MG63 (cell line): ENCODE data around the gene PFKFB3. TPM values are rescaled to one million over a fixed set of nuclear protein-coding genes. Genes with fewer than 3 reads are reported as not detected.
"Not testable (repeated sequence)": the region's sequence is repeated elsewhere in the genome, so short reads cannot be mapped to it uniquely, and the experiment has no call there.

ENCODE experiments used
- DNase-seq: peaks from one replicate; pipeline ENCODE4 v3.0.0-alpha.2; 2020
- H3K27me3 ChIP-seq: fragments of 250-450 bp; sonication (Bioruptor Pico); 2 replicates; pipeline ENCODE4 v1.5.1; 2020; ENCODE audit warnings: mild to moderate bottlenecking, moderate library complexity
- H3K36me3 ChIP-seq: fragments of 250-450 bp; sonication (Bioruptor Pico); 2 replicates; pipeline ENCODE4 v1.5.1; 2020; ENCODE audit warnings: mild to moderate bottlenecking, moderate library complexity
- H3K4me3 ChIP-seq: fragments of 250-450 bp; sonication (Bioruptor Pico); 2 replicates; pipeline ENCODE4 v1.5.1; 2020; ENCODE audit warnings: mild to moderate bottlenecking, moderate library complexity
- H3K9me3 ChIP-seq: fragments of 250-450 bp; sonication (Bioruptor Pico); 2 replicates; pipeline ENCODE4 v1.5.1; 2020; ENCODE audit warnings: mild to moderate bottlenecking, moderate library complexity
- total RNA-seq: library from RNA; depleted of rRNA; stranded (reverse); fragments of >200 nt; shearing (Covaris generic); gene quantifications from 2 replicates; pipeline ENCODE4 v1.2.3, GENCODE V29; 2014; ENCODE audit warnings: low replicate concordance; rRNA removed

The PFKFB3 gene
- 3.4 and 7.8 TPM in 2 replicates for total RNA-seq

DNA sequence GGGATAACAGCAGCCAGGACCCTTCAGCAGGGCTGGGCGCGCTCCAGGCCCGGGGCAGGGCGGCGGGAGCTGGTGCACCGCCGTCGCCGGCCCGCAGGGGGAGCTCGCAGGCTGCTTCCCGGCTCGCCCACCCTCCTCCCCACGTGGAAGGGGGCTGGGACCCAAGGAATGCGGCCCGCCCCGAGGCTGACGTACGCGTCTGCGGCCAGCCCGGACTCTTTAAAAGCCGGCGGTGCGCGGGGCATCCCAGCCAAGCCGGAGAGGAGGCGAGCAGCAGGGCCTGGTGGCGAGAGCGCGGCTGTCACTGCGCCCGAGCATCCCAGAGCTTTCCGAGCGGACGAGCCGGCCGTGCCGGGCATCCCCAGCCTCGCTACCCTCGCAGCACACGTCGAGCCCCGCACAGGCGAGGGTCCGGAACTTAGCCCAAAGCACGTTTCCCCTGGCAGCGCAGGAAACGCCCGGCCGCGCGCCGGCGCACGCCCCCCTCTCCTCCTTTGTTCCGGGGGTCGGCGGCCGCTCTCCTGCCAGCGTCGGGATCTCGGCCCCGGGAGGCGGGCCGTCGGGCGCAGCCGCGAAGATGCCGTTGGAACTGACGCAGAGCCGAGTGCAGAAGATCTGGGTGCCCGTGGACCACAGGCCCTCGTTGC lies at the start of gene PFKFB3:
Gene PFKFB3 (plus strand): TSS at position 249 of the 647 bp plus-strand sequence. CDS start 329 bp downstream, at position 578.
- no peaks in the 10 kb centered on the region for H3K9me3 ChIP-seq
- peak; percentile 92 for DNase-seq
- H3K4me3 ChIP-seq = peak within 1 kb of the TSS; percentile 71
- no peaks in the 10 kb centered on the region for H3K36me3 ChIP-seq
- no peaks in the 10 kb centered on the region for H3K27me3 ChIP-seq

DNA sequence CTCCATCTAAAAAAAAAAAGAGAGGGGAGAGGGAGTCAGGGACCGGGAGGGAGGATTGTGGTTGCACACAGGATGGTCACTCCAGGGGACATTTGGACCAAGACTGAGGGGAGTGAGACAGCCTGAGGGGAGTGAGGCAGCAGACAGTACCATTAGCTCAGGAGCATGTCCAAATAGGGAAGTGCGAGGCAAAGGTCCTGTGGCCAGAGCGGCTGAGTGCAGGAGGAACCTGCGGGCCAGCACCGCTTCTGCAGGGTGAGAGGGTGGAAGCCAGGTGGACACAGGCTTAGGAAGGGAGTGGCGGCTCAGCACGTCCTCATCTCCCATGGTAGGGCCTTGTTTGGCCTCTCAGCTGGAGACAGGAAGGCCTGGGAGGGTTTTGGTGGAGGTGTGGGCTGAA lies 48.9 kb upstream of the PFKFB3 start:
- Histone ChIP-seq H3K27me3 (no peaks in the 10 kb centered on the region), H3K4me3 (no peak overlapping the region), H3K36me3 (no peaks in the 10 kb centered on the region; the same call in none of the 2 replicates), H3K9me3 (no peaks in the 10 kb centered on the region)
- DNase-seq = no peak

DNA sequence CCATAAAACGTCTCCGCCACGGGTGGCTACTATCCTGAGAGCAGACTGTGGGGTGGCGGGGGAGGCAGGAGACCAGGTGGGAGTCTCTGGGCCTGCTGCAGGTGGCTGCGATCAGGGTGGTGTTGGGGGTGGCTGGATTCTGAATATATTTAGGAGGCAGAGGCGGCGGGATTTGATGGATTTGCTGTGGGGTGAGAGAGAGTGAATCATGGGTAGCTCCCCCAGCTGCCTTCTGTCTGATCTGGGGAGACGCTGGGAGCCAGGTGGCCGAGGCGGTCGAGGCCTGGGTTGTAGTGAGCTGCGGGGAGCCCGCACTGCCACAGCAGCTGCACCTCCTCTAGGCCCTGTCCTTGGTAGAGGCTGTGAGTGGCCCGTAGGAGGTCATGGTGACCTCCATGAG lies 48.2 kb upstream of the PFKFB3 start:
- DNase-seq = no peak
- Histone ChIP-seq H3K9me3 (no peaks in the 10 kb centered on the region), H3K27me3 (no peaks in the 10 kb centered on the region), H3K36me3 (no peaks in the 10 kb centered on the region; the same call in none of the 2 replicates), H3K4me3 (no peak overlapping the region)

DNA sequence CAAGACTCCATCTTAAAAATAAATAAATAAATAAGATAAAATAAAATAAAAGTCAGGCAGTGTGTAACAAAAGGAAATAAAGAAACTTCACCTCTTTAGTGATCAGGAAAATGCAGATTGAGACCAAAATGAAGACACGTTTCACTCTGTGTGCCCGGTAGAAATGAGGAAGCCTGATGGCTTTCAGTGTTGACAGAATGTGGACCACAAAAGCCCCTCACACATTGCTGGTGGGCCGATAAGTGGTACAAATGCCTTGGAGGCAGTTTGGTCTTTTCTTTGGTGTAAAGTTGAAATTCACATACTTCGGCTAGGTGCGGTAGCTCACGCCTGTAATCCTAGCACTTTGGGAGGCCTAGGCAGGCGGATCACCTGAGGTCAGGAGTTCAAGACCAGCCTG lies 44.5 kb upstream of the PFKFB3 start:
- no peak overlapping the region; the same call in 1 of the 2 replicates for H3K4me3 ChIP-seq
- DNase-seq = no peak
- no peaks in the 10 kb centered on the region for H3K27me3 ChIP-seq
- H3K9me3 ChIP-seq = no peaks in the 10 kb centered on the region
- peaks cover 1% of the 10 kb centered on the region for H3K36me3 ChIP-seq

DNA sequence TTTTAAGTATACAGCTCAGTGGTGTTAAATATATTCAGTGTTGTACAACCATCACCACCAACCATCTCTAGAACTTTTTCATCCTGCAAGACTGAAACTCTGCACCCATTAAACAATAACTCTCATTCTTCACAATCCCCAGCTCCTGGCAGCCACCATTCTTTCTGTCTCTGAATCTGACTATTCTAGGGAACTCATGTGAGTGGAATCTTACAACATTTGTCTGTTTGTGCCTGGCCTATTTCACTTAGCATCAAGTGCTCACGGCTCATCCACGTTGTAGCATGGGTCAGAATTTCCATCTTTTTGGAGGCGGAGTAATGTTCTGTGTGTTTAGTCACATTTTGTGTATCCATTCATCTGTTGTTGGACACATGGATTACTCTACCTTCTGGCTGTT lies 40.8 kb upstream of the PFKFB3 start:
- no peaks in the 10 kb centered on the region for H3K9me3 ChIP-seq
- H3K4me3 ChIP-seq = no peak overlapping the region
- no peaks in the 10 kb centered on the region for H3K27me3 ChIP-seq
- no peak for DNase-seq
- peaks cover 22% of the 10 kb centered on the region for H3K36me3 ChIP-seq

DNA sequence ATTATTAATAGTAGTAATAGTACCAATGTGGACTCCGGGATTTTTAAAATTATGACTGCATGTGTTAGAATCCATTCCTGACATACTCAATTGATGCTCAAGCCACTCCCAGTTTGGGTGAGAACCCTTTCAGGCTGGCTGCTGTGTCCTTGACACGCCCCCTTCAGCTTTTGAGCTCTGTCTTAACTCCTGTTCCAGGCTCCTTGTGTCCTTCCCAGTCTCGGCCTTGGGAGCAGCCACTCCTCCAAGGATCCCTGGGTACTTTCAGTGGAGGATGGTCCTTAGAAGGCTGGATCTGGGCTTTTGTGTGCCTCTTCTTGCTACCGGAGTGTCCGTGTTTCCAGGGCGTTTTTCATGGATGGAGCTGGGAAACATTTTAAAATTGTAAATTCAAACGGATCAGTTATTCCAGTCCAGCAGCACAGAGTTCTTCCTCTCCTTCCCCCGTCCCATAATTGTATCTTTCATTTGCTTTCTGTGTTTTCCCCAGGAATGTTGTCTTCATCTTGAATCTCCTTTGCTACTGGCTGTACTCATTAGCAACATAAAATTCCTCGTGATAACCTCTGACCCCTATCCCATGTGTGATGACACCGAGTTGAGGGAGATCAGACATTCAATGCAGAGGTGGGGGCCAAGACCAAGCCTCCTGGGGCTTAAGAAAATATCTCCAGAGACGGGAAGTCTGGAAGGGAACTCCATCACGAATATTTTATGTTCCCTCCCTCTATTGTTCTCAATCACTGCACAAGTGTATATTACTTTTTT lies 40.0 kb upstream of the PFKFB3 start:
- peaks cover 30% of the 10 kb centered on the region for H3K36me3 ChIP-seq
- no peak for DNase-seq
- peak overlapping the region; percentile 97 for H3K4me3 ChIP-seq
- no peaks in the 10 kb centered on the region for H3K27me3 ChIP-seq
- H3K9me3 ChIP-seq = no peaks in the 10 kb centered on the region

DNA sequence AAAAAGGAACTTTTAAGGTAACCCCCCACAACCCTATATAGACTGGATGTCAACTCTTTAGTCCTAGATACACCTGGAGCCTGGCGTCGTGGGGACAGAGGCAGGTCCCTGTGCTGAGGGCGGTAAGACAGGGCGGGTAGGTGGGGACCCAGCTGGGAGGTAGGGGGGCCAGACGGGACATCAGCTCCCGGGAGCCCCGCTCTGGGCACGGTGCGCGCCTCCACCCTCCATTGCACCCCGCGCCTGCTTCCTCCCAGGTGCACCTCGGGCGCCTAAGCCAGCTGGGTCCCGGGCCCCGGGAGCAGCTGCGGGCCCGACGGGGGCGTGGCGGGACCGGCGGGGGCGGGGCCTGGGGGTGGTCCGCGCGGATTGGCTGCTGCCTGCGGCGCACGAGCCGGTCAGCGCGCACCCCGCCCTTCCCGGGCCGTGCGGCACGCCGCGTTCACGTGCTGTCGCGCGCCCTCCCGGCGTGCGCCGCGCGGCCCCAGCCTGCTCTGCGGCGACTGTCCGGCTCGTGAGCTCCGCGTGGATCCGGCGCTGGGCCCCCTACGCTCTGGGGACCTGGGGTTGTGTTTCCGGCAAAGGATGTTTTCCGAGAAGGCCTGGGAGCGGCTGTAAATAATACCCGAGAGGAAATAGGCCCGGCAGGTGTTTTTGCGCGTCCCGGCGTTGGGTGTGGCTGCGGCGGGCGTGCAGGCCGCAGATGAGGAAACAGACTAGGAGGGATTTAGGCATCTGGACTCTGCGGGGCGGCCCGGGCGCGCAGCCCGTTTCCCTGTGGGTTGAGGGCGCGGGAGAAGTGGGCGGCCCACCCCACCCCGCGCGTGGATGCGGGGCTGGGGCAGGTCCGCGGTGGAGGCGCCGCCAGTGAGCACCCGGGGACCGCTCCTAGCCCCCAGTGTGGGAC lies 39.1 kb upstream of the PFKFB3 start:
- peak overlapping the region; percentile 97 for H3K4me3 ChIP-seq
- peak; percentile 91 for DNase-seq
- H3K27me3 ChIP-seq = no peaks in the 10 kb centered on the region
- H3K36me3 ChIP-seq = peaks cover 39% of the 10 kb centered on the region
- H3K9me3 ChIP-seq = no peaks in the 10 kb centered on the region

DNA sequence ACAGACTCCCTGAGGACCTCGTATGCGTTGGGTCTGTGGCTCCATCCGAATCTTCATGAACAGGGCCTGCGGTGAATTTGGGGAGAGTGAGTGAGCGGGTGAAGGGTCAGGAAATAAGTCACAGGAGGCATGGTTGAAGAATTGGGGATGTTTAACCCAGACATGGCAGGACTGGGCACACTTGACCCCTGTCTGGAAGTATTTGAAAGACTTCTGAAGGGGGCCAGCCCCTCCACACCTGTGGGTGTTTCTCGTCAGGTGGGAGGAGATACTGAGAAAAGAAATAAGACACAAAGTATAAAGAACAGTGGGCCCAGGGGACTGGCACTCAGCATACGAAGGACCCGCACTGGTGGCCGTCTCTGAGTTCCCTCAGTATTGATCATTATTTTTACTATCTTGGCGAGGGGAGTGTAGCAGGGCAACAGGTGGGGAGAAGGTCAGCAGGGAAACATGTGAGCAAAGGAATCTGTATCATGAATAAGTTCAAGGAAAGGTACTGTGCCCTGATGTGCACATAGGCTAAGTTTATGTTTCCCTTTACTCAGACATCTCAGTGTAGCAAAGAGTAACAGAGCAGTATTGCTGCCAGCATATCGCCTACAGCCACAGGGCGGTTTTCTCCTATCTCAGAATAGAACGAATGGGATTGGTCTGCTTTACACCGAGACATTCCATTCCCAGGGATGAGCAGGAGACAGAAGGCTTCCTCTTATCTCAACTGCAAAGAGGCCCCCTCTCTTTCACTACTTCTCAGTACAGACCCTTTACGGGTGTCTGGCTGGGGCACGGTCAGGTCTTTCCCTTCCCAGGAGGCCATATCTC lies 38.2 kb upstream of the PFKFB3 start:
- Histone ChIP-seq H3K4me3 (peak overlapping the region; percentile 97), H3K27me3 (no peaks in the 10 kb centered on the region), H3K36me3 (peaks cover 39% of the 10 kb centered on the region), H3K9me3 (no peaks in the 10 kb centered on the region)
- DNase-seq = no peak

DNA sequence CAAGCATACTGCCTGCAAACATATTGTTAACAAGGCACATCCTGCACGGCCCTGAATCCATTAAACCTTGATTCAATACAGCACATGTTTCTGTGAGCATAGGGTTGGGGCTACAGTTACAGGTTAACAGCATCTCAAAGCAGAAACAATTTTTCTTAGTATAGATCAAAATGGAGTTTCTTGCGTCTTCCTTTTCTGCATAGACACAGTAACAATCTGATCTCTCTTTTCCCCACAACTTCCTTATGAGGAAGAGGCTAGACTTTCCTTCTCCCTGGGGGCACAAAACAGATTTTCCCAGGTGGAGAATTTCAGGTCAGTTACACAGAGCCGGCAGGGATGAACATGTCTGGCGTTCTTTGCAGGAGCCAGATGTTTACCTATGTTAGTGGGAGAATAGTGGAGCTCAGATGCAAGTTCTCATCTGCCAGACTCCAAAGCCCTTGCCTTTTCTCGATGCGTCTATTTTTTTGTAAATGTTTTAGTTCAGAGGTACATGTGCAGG lies 37.5 kb upstream of the PFKFB3 start:
- DNase-seq = no peak
- H3K4me3 ChIP-seq = no peak overlapping the region
- H3K27me3 ChIP-seq = no peaks in the 10 kb centered on the region
- peaks cover 39% of the 10 kb centered on the region for H3K36me3 ChIP-seq
- no peaks in the 10 kb centered on the region for H3K9me3 ChIP-seq

DNA sequence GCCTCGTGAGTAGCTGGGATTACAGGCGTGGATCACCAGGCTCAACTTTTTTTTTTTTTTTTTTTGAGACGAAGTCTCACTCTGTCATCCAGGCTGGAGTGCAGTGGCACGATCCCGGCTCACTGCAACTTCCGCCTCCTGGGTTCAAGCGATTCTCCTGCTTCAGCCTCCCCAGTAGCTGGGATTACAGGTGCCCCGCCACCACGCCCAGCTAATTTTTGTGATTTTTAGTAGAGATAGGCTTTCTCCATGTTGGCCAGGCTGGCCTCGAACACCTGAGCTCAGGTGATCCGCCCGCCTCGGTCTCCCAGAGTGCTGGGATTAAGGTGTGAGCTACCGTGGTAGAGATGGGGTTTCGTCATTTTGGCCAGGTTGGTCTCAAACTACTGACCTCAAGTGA lies 36.8 kb upstream of the PFKFB3 start:
- H3K36me3 ChIP-seq = peaks cover 39% of the 10 kb centered on the region
- H3K4me3 ChIP-seq, H3K27me3 ChIP-seq, DNase-seq, H3K9me3 ChIP-seq: not testable (repeated sequence)

DNA sequence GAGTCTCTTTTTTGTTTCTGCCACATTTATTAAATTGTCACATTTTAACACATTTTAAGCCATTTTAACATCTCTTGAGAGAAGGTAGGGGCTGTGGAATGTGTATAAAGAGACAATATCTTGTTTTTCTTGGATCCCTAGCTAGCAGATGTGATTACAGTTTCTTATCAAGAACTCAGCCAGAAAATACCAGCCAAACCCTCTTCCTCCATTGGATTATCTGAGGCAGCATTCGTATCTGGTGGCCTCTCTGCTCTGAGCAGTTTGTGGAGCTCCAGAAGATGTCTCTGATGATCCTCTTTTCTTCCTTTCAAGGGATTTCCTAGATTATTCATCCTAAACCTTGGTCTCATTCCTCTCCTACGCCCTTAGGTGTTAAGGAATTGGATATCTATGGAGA lies 35.3 kb upstream of the PFKFB3 start:
- Histone ChIP-seq H3K9me3 (no peaks in the 10 kb centered on the region), H3K4me3 (no peak overlapping the region), H3K36me3 (peaks cover 39% of the 10 kb centered on the region), H3K27me3 (no peaks in the 10 kb centered on the region)
- no peak for DNase-seq

DNA sequence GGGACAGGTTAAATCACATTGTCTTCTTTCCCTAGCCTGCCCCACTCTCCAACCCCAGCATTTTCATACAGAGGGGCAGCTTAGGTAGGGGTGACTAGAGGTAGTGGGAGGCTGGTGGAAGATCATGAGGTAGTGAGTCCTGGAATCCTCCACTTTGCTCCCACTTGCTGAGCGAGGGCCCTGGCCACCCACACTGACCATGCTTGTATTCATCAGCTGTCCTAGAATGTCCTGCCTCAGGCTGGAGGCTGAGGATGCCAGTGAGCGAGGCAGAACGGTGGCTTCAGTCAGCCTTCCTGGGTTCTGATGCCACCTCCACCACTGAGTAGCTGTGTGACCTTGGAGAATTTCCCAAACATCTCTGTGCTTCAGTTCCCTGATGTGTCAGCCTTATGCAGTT lies 34.6 kb upstream of the PFKFB3 start:
- no peaks in the 10 kb centered on the region for H3K27me3 ChIP-seq
- peaks cover 39% of the 10 kb centered on the region for H3K36me3 ChIP-seq
- no peak for DNase-seq
- H3K4me3 ChIP-seq = no peak overlapping the region
- H3K9me3 ChIP-seq = no peaks in the 10 kb centered on the region

DNA sequence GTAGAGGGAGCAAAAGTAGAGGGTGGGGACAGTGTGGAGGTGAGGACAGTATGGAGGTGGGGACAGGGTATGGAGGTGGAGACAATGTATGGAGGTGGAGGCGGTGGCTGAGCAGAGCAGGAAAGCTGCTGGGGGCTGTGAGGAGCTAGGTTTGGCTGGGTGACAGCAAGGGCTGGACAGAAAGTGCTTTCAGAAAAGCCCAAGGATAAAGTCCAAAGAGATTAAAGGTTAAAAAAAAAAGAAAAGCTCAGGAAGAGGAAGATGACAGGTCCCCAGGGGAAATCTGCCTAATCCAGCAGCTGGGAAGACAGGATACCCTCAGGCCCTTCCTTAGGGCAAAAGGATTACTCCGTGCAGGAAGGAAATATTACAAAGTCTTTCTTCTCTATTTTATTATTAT lies 32.1 kb upstream of the PFKFB3 start:
- H3K9me3 ChIP-seq = no peaks in the 10 kb centered on the region
- no peaks in the 10 kb centered on the region for H3K27me3 ChIP-seq
- DNase-seq = no peak
- peaks cover 29% of the 10 kb centered on the region for H3K36me3 ChIP-seq
- no peak overlapping the region for H3K4me3 ChIP-seq

DNA sequence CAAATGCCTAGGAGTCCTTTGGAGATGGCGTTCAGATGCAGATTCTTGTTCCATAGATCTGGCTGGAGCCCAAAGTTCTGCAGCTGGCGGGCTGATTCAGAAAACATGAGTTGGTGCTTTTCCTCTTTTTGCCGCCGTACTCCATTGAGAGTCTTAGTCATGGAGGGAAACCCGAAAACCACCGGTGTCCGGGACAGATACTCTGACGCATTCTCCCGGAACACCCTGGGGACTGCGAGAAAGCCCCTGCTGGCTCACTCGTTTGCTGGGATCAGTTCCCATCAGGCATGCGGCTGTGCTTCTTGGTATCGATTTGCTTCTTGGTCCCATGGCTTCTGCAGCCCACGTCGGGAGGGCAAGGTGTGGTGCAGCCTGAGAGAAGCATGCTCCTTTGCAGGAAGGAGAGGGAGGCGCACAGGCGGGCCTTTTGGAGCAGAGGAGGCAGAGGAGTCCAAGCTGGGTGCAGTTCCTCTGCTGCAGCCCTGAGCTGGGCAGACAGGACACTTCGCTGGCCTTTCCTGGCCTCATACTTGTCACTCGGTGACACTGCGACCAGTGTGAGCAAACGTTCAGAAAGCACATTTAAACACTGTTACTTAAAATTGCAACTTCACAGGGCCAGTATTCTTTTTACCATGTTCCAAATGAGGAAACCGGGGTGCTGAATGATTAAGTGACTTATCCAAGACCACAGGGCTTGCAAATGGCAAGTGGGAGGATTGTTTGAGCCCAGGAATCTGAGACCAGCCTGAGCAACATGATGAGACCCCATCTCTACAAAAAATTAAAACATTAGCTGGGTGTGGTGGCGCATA lies 30.6 kb upstream of the PFKFB3 start:
- Histone ChIP-seq H3K27me3 (no peaks in the 10 kb centered on the region), H3K9me3 (no peaks in the 10 kb centered on the region), H3K4me3 (no peak overlapping the region), H3K36me3 (peaks cover 27% of the 10 kb centered on the region)
- peak; percentile 81 for DNase-seq

DNA sequence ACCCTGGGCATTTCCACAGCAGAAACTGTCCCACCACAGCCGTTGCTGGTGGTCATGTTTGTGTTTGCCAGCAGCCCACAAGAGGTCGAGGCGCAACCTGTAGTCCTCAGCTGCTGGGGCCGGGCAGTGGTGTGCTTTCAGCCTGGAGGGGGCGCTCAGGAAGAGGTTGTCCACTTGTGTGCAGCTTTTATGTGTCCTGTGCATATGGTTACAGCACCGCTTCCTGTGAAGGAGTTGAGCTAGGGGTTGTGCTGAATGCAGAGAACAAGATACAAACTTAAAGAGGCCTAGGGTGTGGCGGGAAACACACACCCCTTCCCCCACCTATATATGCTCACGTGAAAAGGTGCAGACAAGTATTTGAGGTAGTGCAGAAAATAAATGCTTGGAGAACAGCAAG lies 29.5 kb upstream of the PFKFB3 start:
- Histone ChIP-seq H3K4me3 (no peak overlapping the region), H3K36me3 (peaks cover 16% of the 10 kb centered on the region), H3K9me3 (no peaks in the 10 kb centered on the region), H3K27me3 (no peaks in the 10 kb centered on the region)
- no peak for DNase-seq
